Forelimb muscle (tissue), 1 donor: ENCODE measurements around the gene HSPA14. TPM values are rescaled to one million over a fixed set of nuclear protein-coding genes. Genes with fewer than 3 reads are reported as not detected.
"Not testable (repeated sequence)": the region's sequence is repeated elsewhere in the genome, so short reads cannot be mapped to it uniquely, and the experiment has no call there.

Experiments used
- DNase-seq: peaks from one replicate; pipeline ENCODE4 v3.0.0-alpha.2; 2013; ENCODE audit warnings: low read depth
- polyA plus RNA-seq: library from polyadenylated mRNA; unstranded; fragments of 120-200 nt; gene quantifications from one replicate; pipeline ENCODE4 v1.2.1, GENCODE V29; 2013; ENCODE audit not compliant: insufficient read length

The HSPA14 gene
- polyA plus RNA-seq, 1 donor = 14.5 TPM

DNA sequence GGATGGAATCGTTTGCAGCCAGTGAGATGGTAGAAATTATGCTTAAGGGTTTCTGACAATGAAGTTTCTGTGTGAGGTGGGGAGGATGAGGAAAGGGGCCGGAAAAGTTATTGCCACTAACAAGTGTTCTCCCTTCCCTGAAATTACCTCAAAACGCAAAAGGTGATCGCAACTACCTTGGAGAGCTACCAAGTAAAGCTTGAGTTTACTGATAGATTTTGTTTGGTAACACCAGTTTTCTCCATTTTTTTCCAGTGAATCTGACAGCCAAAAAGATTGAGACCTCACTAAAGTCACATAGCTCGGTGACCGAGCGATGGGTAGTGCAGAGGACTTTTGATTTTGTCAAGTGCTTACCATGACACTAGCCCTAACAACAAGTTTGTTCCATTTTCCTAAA is 42.1 kb downstream of the HSPA14 start:
- no peak for DNase-seq

- DNase-seq = no peak
Observed at GRCh38 chr10:14884082-14884481, 46.0 kb downstream of the HSPA14 start.

- no peak for DNase-seq
Observed at GRCh38 chr10:14889318-14889717, 51.2 kb downstream of the HSPA14 start.

GRCh38 chr10:14891151-14891550 is 53.0 kb downstream of the HSPA14 start:
- no peak for DNase-seq

DNA sequence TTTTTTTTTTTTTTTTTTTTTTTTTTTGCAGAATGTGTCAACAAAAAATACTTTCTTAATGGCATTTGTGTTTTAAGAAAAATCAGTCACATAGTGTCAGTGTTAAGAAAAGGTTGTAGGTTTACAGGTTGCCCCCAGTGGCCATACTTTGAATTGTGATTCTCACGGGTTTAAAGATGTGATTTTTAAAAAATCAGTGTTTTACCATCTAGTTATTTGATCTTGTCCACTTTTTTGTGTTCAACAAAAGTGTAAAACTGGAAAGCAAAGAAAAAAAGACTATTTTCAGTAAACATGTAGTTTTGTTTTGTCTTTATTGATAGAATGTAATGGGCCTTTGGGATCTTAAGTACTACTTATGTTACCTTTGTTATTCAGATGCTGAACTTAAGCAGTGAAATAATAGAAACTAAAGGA is 66.2 kb downstream of the HSPA14 start:
- no peak for DNase-seq

DNA sequence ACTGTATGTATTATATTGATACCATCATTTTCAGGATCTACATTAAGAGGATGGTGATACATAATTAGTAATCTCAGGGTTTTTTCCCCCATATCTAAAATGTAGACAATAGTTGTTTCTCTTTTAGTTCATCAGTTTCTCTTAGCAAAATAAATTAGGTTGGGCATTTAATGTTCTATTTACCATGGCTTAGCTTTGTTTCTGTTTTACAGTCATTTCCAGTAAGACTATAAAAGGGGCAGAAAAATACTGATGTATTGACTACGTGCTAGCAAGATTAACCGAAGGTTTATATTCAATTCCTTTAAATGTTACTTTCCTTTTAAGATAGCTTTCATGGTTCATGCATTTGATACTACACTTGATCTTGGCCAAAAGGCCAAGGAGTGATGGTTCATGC is 66.8 kb downstream of the HSPA14 start:
- no peak for DNase-seq

- no peak for DNase-seq
Observed at GRCh38 chr10:14905890-14906289, 67.8 kb downstream of the HSPA14 start.

DNA sequence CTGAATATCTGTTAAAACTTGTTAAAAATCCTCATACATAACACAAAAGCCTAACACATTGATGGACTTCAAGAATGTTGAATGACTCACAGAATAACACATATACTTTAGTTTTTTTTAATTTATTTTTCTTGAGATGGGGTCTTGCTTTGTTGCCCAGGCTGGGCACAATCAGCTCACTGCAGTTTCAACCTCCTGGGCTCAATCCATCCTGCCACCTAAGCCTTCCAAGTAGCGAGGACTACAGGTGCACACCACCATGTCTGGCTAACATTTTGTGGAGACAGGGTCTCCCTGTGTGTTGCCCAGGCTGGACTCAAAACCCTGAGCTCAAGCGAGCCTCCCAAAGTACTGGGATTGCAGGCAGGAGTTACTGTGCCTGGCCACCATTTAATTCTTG is 68.7 kb downstream of the HSPA14 start:
- DNase-seq = no peak

DNA sequence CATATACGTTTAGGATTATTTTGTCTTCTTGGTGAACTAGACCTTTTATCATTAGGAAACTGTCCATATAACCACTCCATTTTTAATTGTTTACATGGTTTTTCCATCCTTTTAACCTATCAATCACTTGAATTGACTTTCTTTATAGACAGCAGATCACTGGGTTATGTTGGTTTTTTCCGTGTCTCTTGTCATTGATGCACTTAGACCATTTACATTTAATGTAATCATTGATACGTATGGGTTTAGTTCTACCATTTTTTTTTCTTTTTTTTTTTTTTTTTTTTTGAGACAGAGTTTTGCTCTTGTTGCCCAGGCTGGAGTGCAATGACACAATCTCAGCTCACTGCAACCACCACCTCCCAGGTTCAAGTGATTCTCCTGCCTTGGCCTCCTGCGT is 69.5 kb downstream of the HSPA14 start:
- DNase-seq = not testable (repeated sequence)

- DNase-seq = no peak
Observed at GRCh38 chr10:14909101-14909500, 71.0 kb downstream of the HSPA14 start.

GRCh38 chr10:14910953-14911352 is 72.8 kb downstream of the HSPA14 start:
- no peak for DNase-seq

DNA sequence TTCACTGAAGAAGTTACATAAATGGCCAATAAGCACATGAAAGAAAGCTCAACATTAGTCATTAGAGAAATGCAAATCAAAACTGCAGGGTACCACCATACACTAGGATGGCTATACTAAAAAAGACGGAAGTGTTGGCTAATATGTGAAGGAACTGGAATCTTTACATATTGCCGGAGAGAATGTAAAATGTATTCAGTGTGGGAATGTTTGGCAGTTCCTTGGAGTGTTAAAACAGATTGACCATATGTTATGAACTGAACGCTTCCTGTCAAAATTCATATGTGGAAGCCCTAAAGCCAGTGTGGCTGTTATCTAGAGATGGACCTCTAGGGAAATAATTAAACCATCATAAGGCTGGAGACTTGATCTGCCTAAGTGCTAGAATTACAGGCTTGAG is 73.7 kb downstream of the HSPA14 start:
- no peak for DNase-seq

- no peak for DNase-seq
Observed at GRCh38 chr10:14916600-14916999, 78.5 kb downstream of the HSPA14 start.

DNA sequence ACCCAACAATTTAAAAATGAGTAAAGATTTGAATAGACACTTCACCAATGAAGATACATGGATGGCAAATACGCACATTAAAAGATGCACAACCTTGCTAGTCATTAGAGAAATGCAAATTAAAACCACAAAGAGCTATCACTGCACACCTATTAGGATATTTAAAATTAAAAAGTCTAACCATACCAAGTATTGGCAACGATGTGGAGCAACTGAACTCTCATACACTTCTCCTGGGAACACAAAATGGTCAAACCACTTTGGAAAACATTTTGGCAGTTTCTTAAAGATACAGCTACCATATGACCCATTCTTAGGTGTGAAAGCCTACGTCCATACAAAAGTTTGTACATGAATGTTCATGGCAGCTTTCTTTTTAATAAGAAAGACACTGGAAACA is 79.7 kb downstream of the HSPA14 start:
- DNase-seq = no peak

GRCh38 chr10:14918964-14919363 is 80.9 kb downstream of the HSPA14 start:
- no peak for DNase-seq

Other genes starting within 250 kb of the HSPA14 start
- 17.7 TPM for gene FAM107B, start 63.4 kb upstream of the HSPA14 start, polyA plus RNA-seq
- 3.5 TPM for gene CDNF, start 269 bp upstream of the HSPA14 start, polyA plus RNA-seq
- gene MSANTD7, start within 50 bp of the HSPA14 start, polyA plus RNA-seq = 10.8 TPM
- 11.6 TPM for gene SUV39H2, start 40.6 kb downstream of the HSPA14 start, polyA plus RNA-seq
- 9.8 TPM for gene DCLRE1C, start 115.8 kb downstream of the HSPA14 start, polyA plus RNA-seq
- gene MEIG1, start 121.1 kb downstream of the HSPA14 start, polyA plus RNA-seq = 0.91 TPM
- gene OLAH, start 205.6 kb downstream of the HSPA14 start, polyA plus RNA-seq = 0.08 TPM